Measurements from ENCODE around the gene BCL2L13.

The BCL2L13 gene, protein sequence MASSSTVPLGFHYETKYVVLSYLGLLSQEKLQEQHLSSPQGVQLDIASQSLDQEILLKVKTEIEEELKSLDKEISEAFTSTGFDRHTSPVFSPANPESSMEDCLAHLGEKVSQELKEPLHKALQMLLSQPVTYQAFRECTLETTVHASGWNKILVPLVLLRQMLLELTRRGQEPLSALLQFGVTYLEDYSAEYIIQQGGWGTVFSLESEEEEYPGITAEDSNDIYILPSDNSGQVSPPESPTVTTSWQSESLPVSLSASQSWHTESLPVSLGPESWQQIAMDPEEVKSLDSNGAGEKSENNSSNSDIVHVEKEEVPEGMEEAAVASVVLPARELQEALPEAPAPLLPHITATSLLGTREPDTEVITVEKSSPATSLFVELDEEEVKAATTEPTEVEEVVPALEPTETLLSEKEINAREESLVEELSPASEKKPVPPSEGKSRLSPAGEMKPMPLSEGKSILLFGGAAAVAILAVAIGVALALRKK

DNA sequence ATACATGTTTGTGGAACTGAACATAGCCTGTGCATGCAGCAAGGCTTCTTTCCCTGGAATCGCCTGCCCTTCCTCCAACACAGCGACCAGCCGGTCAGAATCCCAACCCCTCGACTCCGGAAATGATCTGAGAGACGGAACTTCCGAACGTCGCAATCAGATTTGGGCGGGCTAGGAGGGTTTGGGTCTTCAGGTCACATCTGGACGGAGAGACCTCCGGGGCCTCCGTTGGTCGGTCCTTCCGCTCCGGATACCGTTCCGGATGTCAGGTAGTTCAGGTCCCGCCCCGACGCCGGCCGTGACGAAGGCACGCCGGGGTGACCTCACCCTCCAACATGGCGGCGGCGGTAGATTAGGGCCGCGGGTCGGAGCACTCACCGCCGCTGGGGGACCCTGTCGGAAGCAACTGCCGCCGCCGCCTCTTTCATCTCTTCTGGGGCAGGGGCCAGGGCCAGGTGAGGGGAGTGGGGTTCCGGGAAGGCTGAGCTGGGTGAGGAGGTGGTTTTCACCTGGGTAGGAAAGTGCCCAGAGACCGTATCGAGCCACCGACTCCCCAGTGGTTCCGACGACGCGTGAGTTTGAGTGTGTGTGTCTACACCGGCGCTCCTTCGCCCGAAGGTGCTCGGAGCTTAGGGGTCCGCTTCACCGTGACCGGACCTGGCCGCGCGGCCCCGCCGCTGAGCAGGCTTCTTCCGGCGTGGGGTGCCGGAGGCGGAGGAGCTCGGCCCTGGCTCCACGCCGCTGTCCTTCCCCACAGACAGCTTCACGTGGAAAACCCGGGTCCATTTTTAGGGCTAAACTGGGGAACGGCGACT is at the start of gene BCL2L13:
Gene BCL2L13 (plus strand): TSS at position 326 of the 815 bp plus-strand sequence. CDS start 16,955 bp downstream, outside the sequence.
- DNase-seq, result peak; percentile 82 to 89

DNA sequence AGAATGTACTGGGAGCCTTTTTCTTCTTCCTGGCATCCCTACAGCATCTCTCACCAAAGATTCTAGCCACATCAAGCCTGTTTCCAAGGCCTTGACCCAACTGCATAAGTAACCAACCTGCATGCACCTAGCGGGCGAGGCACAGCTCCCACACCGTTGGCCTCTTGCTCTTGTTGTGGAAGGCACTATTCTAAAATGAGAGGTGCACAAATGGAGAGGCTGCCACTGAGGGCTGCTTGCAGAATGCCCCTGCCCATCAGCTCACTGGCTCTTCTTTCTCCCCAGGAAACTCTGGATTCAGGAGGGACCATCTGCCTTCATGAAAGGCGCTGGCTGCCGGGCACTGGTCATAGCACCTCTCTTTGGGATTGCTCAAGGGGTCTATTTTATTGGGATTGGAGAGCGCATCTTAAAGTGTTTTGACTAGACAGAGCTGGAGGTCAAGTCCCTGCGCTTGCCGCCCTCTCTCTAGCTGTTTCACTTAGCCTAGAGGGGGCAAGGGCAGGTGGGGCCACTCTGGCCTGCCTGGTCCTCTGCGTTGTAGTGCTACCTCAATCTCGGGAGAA is 48.7 kb upstream of the BCL2L13 start:
- no peak for DNase-seq

GRCh38 chr22:17590586-17590985 is 48.0 kb upstream of the BCL2L13 start:
- DNase-seq, result no peak

DNA sequence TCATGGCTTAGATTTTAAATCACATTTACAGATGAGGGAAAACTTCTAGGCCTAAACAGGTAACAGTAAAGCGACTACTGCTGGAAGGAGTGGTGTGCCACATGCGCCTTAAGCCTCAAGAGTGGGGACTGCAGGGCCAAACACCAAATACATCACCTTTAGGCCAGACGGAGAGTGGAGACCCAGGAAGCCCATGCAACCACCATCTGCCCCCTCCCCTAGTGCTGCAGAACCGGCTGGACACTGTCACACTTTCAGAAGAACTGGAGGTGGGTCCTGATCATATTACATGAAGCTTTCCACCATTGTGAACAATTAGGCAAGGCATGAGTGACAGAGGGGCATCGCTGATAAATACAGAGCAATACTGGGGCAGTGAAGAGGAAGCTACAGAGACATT is 46.4 kb upstream of the BCL2L13 start:
- DNase-seq, result no peak

DNA sequence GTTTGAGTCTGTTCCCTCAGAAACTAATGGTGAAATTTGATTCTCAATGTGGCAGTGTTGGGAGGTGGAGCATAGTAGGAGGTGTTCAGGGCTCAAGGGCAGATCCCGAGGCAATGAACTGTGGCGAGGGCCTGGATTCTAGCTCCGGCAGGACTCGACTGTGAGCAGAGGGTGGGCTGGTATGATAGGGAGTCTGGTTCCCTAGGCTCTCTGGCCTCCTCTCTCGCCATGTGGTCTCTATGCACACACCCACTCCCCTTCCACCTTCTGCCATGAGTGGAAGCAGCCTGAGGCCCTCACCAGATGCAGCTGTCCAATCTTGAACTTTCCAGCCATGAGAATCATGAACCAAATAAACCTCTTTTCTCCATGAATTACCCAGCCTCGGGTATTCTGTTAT is 42.3 kb upstream of the BCL2L13 start:
- no peak for DNase-seq

GRCh38 chr22:17597217-17597616 is 41.3 kb upstream of the BCL2L13 start:
- DNase-seq, result no peak

DNA sequence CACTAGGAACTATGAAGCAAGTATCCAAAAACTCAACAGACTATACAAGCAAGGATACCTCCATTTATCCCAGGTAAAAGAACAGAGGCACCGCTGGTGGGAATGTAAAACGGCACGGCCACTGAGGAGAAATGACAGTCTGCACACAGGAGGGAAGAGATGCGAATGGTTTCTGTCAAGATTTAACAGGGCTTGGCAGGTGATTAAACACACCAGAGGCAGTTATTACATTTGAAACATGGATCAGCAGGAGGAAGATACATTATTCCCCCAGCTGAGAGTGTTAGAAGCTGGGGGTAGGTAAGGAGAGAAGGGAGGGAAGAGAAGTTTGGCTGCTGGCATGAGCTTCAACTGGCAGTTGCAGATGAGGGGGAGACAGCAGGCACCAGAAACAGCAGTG is 40.2 kb upstream of the BCL2L13 start:
- DNase-seq, result no peak

DNA sequence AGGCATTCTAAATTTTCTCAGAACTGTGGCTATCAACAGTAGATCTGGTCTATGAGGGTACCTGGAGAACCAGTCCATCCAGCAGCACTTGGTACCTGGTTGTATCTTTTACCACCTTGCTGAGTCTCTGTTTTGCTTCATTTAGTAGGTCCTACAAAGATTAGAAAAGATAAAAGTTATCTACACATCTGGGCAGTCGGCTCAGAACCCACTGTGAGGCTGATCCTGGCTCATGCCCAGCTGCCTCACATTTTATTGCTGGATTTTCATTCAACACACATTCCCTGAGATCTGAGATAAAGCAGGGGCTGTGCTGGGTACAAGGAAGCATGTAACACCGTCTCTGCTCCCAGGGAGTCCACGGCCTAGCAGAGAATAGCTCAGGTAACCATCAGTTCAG is 37.5 kb upstream of the BCL2L13 start:
- DNase-seq, result no peak

GRCh38 chr22:17603668-17604067 is 34.9 kb upstream of the BCL2L13 start:
- DNase-seq, result no peak

- no peak for DNase-seq
These were observed 32.1 kb upstream of the BCL2L13 start for GRCh38 chr22:17606496-17606895.

DNA sequence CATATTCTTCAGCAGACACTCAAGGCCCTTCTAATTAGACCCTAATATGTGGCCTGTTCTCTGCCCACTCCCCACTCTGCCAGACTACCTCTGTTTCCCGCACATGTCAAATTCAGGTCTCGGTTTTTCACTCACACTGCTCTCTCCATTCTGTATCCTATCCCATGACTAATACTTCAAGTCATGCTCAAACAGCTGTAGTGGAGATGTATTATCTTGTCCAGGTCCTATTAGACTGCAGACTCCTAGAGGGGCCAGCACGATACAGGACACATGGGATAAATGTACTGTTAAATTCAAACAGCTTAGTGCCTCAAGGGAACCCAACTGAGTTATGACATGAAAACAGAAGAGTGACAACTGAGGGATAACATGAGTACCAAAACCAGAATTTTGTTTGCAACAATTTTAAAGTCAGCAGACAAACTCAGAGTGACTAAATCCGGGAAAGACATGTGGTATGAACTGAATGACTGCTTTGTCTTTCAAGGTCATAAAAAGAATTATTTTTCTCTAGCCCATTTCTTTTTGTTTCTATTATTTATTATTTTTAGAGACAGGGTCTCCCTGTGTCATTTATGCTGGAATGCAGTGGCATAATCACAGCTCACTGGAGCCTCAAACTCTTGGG is 30.6 kb upstream of the BCL2L13 start:
- DNase-seq, result no peak

- DNase-seq, result no peak
These were observed 26.5 kb upstream of the BCL2L13 start for GRCh38 chr22:17612057-17612456.

- DNase-seq, result no peak
These were observed 25.3 kb upstream of the BCL2L13 start for GRCh38 chr22:17613280-17613679.

- DNase-seq, result peak; percentile 18
These were observed 10.6 kb upstream of the BCL2L13 start for GRCh38 chr22:17627961-17628405.

- DNase-seq, result peak; percentile 98 to 99
These were observed 10.0 kb upstream of the BCL2L13 start, which contains the start of gene ATP6V1E1 for GRCh38 chr22:17628406-17629172. Gene ATP6V1E1, minus strand, starts transcription at chr22:17628749. Its CDS starts 114 bp downstream, at chr22:17628635.

- DNase-seq, result no peak
These were observed 9.4 kb upstream of the BCL2L13 start for GRCh38 chr22:17629173-17629489.

DNA sequence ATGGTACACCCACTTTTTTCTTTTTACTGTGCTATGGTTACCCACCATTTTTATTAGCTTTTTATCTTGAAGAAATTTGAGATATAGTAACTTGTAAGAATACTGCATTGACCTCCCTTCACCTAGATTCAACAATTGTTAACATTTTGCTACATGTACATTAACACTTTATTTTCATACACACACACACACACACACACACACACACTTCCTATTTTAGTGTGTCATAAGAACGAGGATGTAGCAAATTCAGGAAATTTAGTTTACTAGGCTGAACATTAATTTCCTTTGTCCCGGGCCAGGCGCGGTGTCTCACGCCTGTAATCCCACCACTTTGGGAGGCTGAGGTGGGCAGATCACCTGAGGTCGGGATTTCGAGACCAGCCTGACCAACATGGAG is 8.9 kb upstream of the BCL2L13 start:
- DNase-seq, result peak; percentile 61 to 84

DNA sequence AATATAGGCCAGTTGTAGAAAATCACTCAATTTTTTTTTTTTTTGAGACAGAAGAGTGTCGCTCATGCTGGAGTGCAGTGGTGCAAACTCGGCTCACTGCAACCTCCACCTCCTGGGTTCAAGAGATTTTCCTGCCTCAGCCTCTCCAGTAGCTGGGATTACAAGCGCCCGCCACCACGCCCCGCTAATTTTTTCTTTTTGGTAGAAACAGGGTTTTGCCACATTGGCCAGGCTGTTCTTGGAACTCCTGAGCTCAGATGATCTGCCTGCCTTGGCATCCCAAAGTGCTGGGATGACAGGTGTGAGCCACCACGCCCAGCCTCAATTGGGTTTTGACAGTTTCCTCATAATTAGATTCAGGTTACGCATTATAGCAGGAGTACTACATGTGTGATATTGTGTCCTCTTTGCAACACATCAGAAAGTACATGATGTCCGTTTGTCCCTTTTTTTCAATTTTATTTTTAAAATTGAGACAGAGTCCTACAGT is 7.4 kb upstream of the BCL2L13 start:
- DNase-seq, result no peak

DNA sequence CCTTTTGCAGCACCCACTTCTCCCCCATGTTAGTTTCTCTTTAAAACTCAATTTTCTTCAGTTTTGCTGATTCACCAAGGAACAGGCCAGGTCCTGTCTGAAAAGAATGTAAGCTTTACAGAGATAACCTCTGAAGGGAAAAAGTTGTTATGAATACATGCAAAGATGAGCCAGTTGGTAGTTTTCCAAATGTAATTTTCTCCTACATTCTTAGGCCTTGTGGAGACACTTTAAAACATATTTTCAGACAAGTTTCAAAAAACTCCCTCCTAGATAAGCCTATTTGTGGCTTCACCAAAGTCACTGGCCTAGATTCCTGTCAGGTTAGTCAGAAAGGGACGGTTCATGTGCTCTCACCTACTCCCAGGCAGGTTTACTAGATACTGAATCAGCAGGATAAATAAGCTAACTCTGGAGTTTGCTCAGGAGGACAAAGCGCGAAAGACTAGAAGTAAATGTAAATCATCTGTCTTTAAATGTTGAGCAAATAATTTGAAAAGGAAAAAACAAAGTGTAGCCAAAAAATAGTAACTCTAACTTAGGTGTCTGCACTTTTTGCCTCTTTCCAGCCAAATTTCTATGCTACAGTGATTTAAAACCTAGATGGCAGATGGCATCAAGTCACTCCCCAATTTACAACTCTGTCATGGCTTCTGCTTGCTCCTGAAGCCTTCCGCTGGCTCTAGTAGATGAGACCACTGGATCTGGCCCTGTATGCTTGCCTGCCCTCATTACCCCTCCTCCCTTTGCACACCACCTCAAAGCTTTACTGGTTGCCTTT is 5.2 kb upstream of the BCL2L13 start:
- DNase-seq, result no peak

GRCh38 chr22:17633998-17634323 is 4.6 kb upstream of the BCL2L13 start:
- DNase-seq, result no peak

GRCh38 chr22:17634696-17635095 is 3.9 kb upstream of the BCL2L13 start:
- DNase-seq, result peak in 1 of 2 donors; percentile 82

Data from inflammatory macrophage treated with lipopolysaccharide for 1 hour (primary cell).